PC-3 (cell line): ENCODE data around the gene PVRIG. TPM values are rescaled to one million over a fixed set of nuclear protein-coding genes. Genes with fewer than 3 reads are reported as not detected.
"Not testable (repeated sequence)": the region's sequence is repeated elsewhere in the genome, so short reads cannot be mapped to it uniquely, and the experiment has no call there.

Source experiments
- ATAC-seq: fragments of 200-7000 bp; cut with Tn5 transposase; 2 replicates; pipeline ENCODE4 v1.9.1; 2020; ENCODE audit warnings: mild to moderate bottlenecking, moderate library complexity
- Bru-seq: library from RNA; stranded (reverse); fragments of 400-500 nt; gene quantifications from one replicate; lab custom pipeline; 2021; lab: Mats Ljungman, UMichigan
- BruChase-seq, 2 experiments: library from RNA; stranded (reverse); fragments of 400-500 nt; gene quantifications; one replicate each; lab custom pipeline; 2021; lab: Mats Ljungman, UMichigan
- BruUV-seq: library from RNA; stranded (reverse); fragments of 400-500 nt; replicated peaks from 2 replicates; lab custom pipeline; 2021; lab: Mats Ljungman, UMichigan
- CTCF ChIA-PET: fragments of 300-600 bp; sonication (Branson Sonifier 250); formaldehyde crosslinking; loops from one replicate; lab custom pipeline; 2022; ENCODE audit warnings: antibody characterized with exemption; lab: Charles Lee
- POLR2A ChIA-PET: fragments of 300-600 bp; sonication (Branson Sonifier 250); formaldehyde crosslinking; loops from one replicate; lab custom pipeline; 2022; ENCODE audit warnings: antibody characterized with exemption; ENCODE audit not compliant: unreplicated experiment; lab: Charles Lee
- DNase-seq: peaks from one replicate; pipeline ENCODE4 v3.0.0-alpha.2; 2015
- H2AFZ ChIP-seq: fragments of 300-600 bp; sonication (generic); 2 replicates; pipeline ENCODE4 v1.6.0; 2016; ENCODE audit warnings: antibody characterized with exemption, low read length
- H3F3A ChIP-seq: fragments of 300-600 bp; sonication (generic); one replicate; pipeline ENCODE4 v1.6.0; 2017; ENCODE audit warnings: antibody characterized with exemption, low read length, control low read depth, mild to moderate bottlenecking; ENCODE audit not compliant: unreplicated experiment
- H3K27ac ChIP-seq: fragments of 300-600 bp; sonication (generic); 2 replicates; pipeline ENCODE4 v1.5.1; 2016; ENCODE audit warnings: mild to moderate bottlenecking, low read length
- H3K27me3 ChIP-seq: fragments of 300-600 bp; sonication (generic); 2 replicates; pipeline ENCODE4 v1.6.1; 2016; ENCODE audit warnings: low read length, mixed read lengths
- H3K36me3 ChIP-seq: fragments of 300-600 bp; sonication (generic); 2 replicates; pipeline ENCODE4 v1.6.1; 2016; ENCODE audit warnings: low read depth, mixed run types, low read length, mixed read lengths
- H3K4me1 ChIP-seq: fragments of 300-600 bp; sonication (generic); 2 replicates; pipeline ENCODE4 v1.5.1; 2016; ENCODE audit warnings: low read length; ENCODE audit not compliant: insufficient read depth
- H3K4me2 ChIP-seq: fragments of 300-600 bp; sonication (generic); 2 replicates; pipeline ENCODE4 v1.6.0; 2016; ENCODE audit warnings: low read length
- H3K4me3 ChIP-seq: fragments of 300-600 bp; sonication (generic); 2 replicates; pipeline ENCODE4 v1.5.1; 2016; ENCODE audit warnings: mild to moderate bottlenecking, low read length, mixed read lengths
- H3K79me2 ChIP-seq: fragments of 300-600 bp; sonication (generic); 2 replicates; pipeline ENCODE4 v1.6.1; 2017; ENCODE audit warnings: low read length, mixed read lengths
- H3K9ac ChIP-seq: fragments of 300-600 bp; sonication (generic); 2 replicates; pipeline ENCODE4 v1.6.0; 2016; ENCODE audit warnings: mild to moderate bottlenecking, low read length
- H3K9me2 ChIP-seq: fragments of 300-600 bp; sonication (generic); replicated peaks from 2 replicates; pipeline ENCODE4 v1.6.1; 2016; ENCODE audit warnings: mixed run types, low read length, mixed read lengths
- H3K9me3 ChIP-seq: fragments of 300-600 bp; sonication (generic); 2 replicates; pipeline ENCODE4 v1.6.1; 2016; ENCODE audit warnings: low read length, mixed read lengths
- H4K20me1 ChIP-seq: fragments of 300-600 bp; sonication (generic); 2 replicates; pipeline ENCODE4 v1.6.1; 2016; ENCODE audit warnings: low read length, mixed read lengths
- CTCF ChIP-seq: fragments of 300-600 bp; sonication (generic); conservative IDR thresholded peaks from 2 replicates; pipeline ENCODE4 v1.5.1; 2017; ENCODE audit warnings: antibody characterized with exemption, low read depth, mild to moderate bottlenecking, low read length
- EZH2 ChIP-seq: fragments of 300-600 bp; sonication (generic); IDR thresholded peaks from one replicate; pipeline ENCODE4 v1.6.1; 2017; ENCODE audit warnings: antibody characterized with exemption, mild to moderate bottlenecking, low read length; ENCODE audit not compliant: unreplicated experiment
- EZH2phosphoT487 ChIP-seq: fragments of 300-600 bp; sonication (generic); IDR thresholded peaks from 2 replicates; pipeline ENCODE4 v1.6.1; 2018; ENCODE audit warnings: mild to moderate bottlenecking, antibody characterized with exemption, low read length, borderline replicate concordance
- intact Hi-C: fragments of 100-400 bp; cut with micrococcal nuclease; formaldehyde crosslinking; loops from 2 replicates; pipeline ENCODE4 v1.9.0; 2023
- long read RNA-seq: library from polyadenylated mRNA; unstranded; transcript quantifications from one replicate; pipeline ENCODE4 v2.0.0, GENCODE V29; 2021; ENCODE audit not compliant: unreplicated experiment
- total RNA-seq: library from RNA; depleted of rRNA; stranded (reverse); fragments of >200 nt; gene quantifications from 2 replicates; pipeline ENCODE4 v1.2.3, GENCODE V29; 2014; rRNA removed

PVRIG gene
- not detected in 2 replicates for total RNA-seq
- Bru-seq, nascent RNA, result not detected
- BruChase-seq, experiment 1, labeled RNA remaining after a 6-hour chase, result percentile 22 among the genes with signal in this experiment
- BruChase-seq, experiment 2, labeled RNA remaining after a 2-hour chase, result percentile 15 among the genes with signal in this experiment
- long read RNA-seq, partial matches to known transcripts, result 0 of 1 reads
- long read RNA-seq, other reads (novel, unspliced or antisense), result 1 of 1 reads

DNA sequence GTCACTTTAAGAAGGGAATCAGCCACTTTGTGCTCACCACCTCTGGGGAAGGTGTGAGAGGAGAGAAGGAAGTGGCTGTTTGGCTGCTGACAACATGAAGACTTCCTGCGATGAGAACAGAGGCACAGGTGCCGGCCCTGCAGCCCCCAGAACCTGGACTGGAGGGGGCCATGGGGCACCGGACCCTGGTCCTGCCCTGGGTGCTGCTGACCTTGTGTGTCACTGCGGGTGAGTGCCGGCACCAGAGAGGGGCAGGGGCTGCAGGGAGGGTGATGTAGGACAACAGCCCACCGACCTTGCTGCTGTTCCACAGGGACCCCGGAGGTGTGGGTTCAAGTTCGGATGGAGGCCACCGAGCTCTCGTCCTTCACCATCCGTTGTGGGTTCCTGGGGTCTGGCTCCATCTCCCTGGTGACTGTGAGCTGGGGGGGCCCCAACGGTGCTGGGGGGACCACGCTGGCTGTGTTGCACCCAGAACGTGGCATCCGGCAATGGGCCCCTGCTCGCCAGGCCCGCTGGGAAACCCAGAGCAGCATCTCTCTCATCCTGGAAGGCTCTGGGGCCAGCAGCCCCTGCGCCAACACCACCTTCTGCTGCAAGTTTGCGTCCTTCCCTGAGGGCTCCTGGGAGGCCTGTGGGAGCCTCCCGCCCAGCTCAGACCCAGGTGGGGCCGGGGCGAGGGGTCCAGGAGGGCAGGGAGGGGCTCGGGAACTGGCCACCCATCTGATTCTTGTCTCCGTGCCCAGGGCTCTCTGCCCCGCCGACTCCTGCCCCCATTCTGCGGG, at the start of gene PVRIG:
Gene PVRIG, plus strand, starts transcription at position 149 of the 785 bp plus-strand sequence. Its CDS starts 22 bp downstream, at position 171.
- H4K20me1 ChIP-seq, ATAC-seq, H3F3A ChIP-seq, POLR2A ChIA-PET, H3K4me2 ChIP-seq, H3K27ac ChIP-seq, H3K27me3 ChIP-seq, CTCF ChIA-PET, DNase-seq, H3K9ac ChIP-seq, H3K9me3 ChIP-seq, H2AFZ ChIP-seq, BruUV-seq, H3K36me3 ChIP-seq, H3K4me1 ChIP-seq, H3K79me2 ChIP-seq, H3K4me3 ChIP-seq, intact Hi-C loops, H3K9me2 ChIP-seq: not testable (repeated sequence)

DNA sequence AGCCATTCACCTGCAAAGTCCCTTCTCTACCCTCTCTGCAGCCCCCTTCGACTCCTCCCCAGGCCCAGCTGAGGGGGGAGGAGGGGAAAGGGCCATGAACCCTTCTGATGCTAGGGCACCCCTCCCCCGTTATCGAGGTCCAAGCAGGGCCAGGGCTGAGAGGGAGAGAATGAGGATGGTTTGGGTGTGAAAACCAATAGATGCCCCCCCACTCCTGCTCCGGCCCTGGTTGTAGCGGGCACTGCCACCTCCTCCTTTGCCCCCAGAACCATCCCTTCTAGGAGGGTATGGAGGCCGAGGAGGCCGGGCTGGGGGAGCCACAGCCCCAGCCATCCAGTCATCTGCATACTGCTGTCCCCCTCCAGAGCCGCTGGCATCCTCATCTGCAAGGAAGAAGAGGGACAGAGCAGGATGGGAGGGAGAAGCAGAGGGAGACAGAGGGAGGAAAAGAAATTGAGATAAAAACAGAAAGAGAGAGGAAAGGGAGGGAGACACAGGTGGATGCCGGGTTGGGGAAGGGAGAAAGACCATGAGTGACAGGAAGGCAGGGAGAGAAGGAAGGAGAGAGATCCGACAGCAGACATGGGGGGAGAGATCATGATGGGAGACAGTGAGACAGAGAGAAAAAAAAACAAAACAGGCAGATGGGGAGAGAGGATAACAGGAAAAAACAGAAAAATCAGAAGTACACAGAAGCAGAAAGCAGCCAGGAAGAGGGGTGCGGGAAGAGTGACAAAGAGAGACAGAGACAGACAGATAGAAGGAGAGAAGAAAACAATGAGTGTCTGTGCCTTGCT, 49.5 kb upstream of the PVRIG start:
- Histone ChIP-seq H3K9me2 (no peaks in the 10 kb centered on the region), H3K4me3 (no peak overlapping the region), H3K9me3 (no peaks in the 10 kb centered on the region), H3K4me1 (peaks cover 8% of the 10 kb centered on the region; the same call in 1 of the 2 replicates), H3K27ac (no peak overlapping the region), H3K4me2 (no peak overlapping the region), H3F3A (no peaks in the 10 kb centered on the region), H3K36me3 (no peaks in the 10 kb centered on the region), H2AFZ (no peak overlapping the region), H3K27me3 (no peaks in the 10 kb centered on the region), H3K79me2 (no peaks in the 10 kb centered on the region), H3K9ac (no peak overlapping the region), H4K20me1 (no peaks in the 10 kb centered on the region)
- CTCF ChIA-PET, result no interaction called here
- no TSS peak for BruUV-seq
- ATAC-seq (no peak), DNase-seq (no peak)
- POLR2A ChIA-PET, result no interaction called here
- TF ChIP-seq EZH2 (no peak), EZH2phosphoT487 (no peak), CTCF (no peak)
- intact Hi-C loops, result no loop called here

DNA sequence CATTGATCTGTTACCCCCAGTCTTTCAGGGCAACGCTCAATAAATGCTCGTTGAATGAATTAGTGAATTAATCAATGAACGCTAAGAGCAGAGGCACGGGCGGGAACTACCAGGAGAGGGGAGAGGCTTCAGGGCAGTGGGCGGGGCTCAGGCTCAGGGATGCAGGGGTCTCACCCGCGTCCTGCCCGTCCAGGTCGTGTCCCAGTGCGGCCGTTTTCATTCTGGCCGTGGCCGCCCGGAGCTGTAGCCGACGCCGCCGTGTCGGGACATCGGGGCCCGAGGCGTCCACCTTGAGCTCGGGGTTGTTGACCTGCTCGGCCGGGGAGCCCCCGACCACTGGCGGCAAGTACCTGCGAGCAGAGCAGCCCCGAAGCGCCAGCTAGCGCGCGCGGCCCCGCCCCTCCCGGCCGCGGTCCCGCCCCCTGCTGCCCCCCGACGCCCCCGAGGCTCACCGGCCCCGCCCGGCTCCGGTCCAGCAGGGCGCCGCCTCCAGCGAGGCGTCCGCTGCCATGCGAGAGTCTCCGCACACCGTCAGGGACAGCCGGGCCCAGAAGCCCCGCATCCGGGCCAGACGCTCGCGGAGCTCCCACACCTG, 48.6 kb upstream of the PVRIG start:
- intact Hi-C loops, result no loop called here
- Histone ChIP-seq H3K9me3 (no peaks in the 10 kb centered on the region), H4K20me1 (no peaks in the 10 kb centered on the region), H3K27ac (no peak overlapping the region), H3K36me3 (no peaks in the 10 kb centered on the region), H3K4me3 (peak overlapping the region; percentile 61), H3K4me1 (peaks cover 8% of the 10 kb centered on the region; the same call in 1 of the 2 replicates), H3K9ac (no peak overlapping the region), H3K27me3 (no peaks in the 10 kb centered on the region), H3K9me2 (no peaks in the 10 kb centered on the region), H2AFZ (peak overlapping the region; percentile 64; the same call in 1 of the 2 replicates), H3F3A (no peaks in the 10 kb centered on the region), H3K4me2 (peak overlapping the region; percentile 83), H3K79me2 (no peaks in the 10 kb centered on the region)
- BruUV-seq, result no TSS peak
- ATAC-seq, result peak; percentile 26
- POLR2A ChIA-PET, result no interaction called here
- DNase-seq, result no peak
- TF ChIP-seq EZH2, result no peak
- TF ChIP-seq EZH2phosphoT487, result no peak
- no peak for TF ChIP-seq CTCF
- CTCF ChIA-PET, result no interaction called here
